ENCODE results near the gene SPOCD1. TPM values are rescaled to one million over a fixed set of nuclear protein-coding genes. Genes with fewer than 3 reads are reported as not detected.

SPOCD1 gene
- total RNA-seq = 0.54 and 0.79 TPM in 2 replicates

GRCh38 chr1:31815752-31816500 is at the start of gene SPOCD1:
TSS of gene SPOCD1 (minus strand) at chr1:31816022. CDS start at chr1:31815333, 689 bp downstream.

DNA sequence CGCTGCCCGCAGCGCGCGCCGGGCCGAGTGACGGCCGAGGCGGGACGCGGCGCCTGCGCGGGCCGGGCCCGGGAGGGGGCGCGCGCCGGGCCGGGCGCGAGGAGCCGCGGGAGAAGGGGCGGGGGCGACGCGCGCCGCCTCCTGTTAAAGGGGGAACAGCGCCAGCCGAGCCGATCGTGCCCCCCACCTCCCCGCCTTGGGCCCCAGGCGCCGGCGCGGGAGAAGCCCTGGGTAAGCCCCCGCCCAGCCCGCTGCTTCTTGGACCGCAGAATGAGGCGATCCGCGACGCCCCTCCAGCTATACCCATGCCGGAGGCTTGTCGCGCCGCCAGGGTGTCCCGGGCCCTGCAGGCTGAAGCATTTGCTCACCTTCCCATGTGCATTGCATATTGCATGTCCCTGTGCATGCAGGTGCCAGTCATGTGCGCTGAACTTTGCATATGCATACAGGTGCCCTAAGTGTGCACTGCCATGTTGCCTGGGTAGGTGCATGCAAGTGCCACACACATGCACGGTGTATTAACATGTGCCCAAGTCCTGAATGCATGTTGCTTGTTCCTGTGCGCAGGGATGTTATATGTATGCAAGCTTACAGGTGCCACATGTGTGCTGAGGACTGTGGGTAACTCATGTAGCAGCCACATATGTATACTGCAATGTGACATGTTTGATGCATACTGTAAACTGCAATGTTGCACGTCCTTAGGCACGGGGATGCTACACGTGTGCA is 51.3 kb downstream of the SPOCD1 start, which contains the start of gene ADGRB2:
Gene ADGRB2, minus strand, starts transcription at position 29 of the 729 bp plus-strand sequence. CDS start 7,119 bp downstream, outside the sequence.

Small RNA genes lying within 50 kb of the gene (small RNA-seq; reads per million reads assigned to genes)
- gene MIR4254 = not detected

Other genes with a start within 250 kb of the SPOCD1 start
- 13.3 and 119 TPM in 2 replicates for gene TINAGL1, start 239.5 kb downstream of the SPOCD1 start, total RNA-seq
- not detected in 2 replicates for gene HCRTR1, start 198.3 kb downstream of the SPOCD1 start, total RNA-seq
- gene PEF1, start 171.1 kb downstream of the SPOCD1 start, total RNA-seq = 86.0 and 108 TPM in 2 replicates
- 26.6 and 99.7 TPM in 2 replicates for gene COL16A1, start 112.0 kb downstream of the SPOCD1 start, total RNA-seq
- 1.8 and 4.3 TPM in 2 replicates for gene ADGRB2, start 51.7 kb downstream of the SPOCD1 start, total RNA-seq
- 168 and 335 TPM in 2 replicates for gene PTP4A2, start 122.3 kb upstream of the SPOCD1 start, total RNA-seq
- gene KHDRBS1, start 197.8 kb upstream of the SPOCD1 start, total RNA-seq = 49.5 and 52.6 TPM in 2 replicates

All from placental epithelial cell (primary cell).